Glutamatergic neuron (in vitro differentiated cells): ENCODE data around the gene CDK5RAP2. TPM values are rescaled to one million over a fixed set of nuclear protein-coding genes. Genes with fewer than 3 reads are reported as not detected.

ENCODE experiments used
- DNase-seq: peaks from one replicate; pipeline ENCODE4 v3.0.0; 2022
- H3K27ac Mint-ChIP-seq: one replicate; pipeline ENCODE4 v1.8.0; 2020; ENCODE audit warnings: mild to moderate bottlenecking, mixed read lengths, inconsistent platforms; ENCODE audit not compliant: unreplicated experiment
- H3K27me3 Mint-ChIP-seq: one replicate; pipeline ENCODE4 v1.8.0; 2020; ENCODE audit warnings: mild to moderate bottlenecking, moderate library complexity, mixed read lengths, inconsistent platforms; ENCODE audit not compliant: unreplicated experiment
- H3K36me3 Mint-ChIP-seq: one replicate; pipeline ENCODE4 v1.8.0; 2020; ENCODE audit warnings: mild to moderate bottlenecking, mixed read lengths, inconsistent platforms; ENCODE audit not compliant: unreplicated experiment
- H3K4me1 Mint-ChIP-seq: one replicate; pipeline ENCODE4 v1.8.0; 2020; ENCODE audit warnings: mild to moderate bottlenecking, low read depth, mixed read lengths, inconsistent platforms; ENCODE audit not compliant: unreplicated experiment
- H3K4me3 Mint-ChIP-seq: one replicate; pipeline ENCODE4 v1.8.0; 2020; ENCODE audit warnings: mild to moderate bottlenecking, mixed read lengths, inconsistent platforms; ENCODE audit not compliant: unreplicated experiment
- H3K9me3 Mint-ChIP-seq: one replicate; pipeline ENCODE4 v1.8.0; 2020; ENCODE audit warnings: mild to moderate bottlenecking, moderate library complexity, mixed read lengths, inconsistent platforms; ENCODE audit not compliant: unreplicated experiment
- total RNA-seq: library from RNA; stranded (reverse); fragmentation: NEBNext Ultra II Directional; extraction: Animal tissue kit (Norgen Biotek cat#: 25700); gene quantifications from one replicate; pipeline ENCODE4 v1.2.1, GENCODE V29; 2021; ENCODE audit not compliant: unreplicated experiment
- TF ChIP-seq, protein P1 (sequence below): fragments of 200-600 bp; sonication (generic); IDR thresholded peaks from one replicate; pipeline ENCODE4 v1.5.0; 2021; ENCODE audit not compliant: partially characterized antibody, unreplicated experiment

The CDK5RAP2 gene
- total RNA-seq, 1 donor from 2014 or later = 53.2 TPM

DNA sequence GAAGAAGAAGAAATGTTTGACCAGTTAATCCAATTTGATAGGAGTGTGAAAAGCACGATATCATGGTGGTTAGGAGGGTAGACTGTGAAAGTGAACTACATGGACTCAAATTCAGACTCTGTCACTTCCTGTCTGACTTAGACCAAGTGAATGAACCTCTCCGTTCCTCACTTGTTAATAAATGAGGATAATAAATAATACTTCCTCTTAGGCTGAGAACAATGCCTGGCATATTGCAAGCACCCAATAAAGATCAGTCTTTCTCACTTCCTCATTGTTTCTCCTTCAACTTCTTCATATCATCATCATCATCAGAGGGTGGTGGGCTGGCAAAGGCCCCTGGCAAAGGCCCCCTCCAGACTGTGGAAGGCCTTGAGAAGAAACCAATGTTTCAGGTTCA lies 148.7 kb downstream of the CDK5RAP2 start:
- Mint-ChIP-seq H3K27me3 (no peaks in the 10 kb centered on the region), H3K27ac (no peak overlapping the region)

GRCh38 chr9:120424248-120424647 lies 155.7 kb downstream of the CDK5RAP2 start:
- DNase-seq = no peak
- Mint-ChIP-seq H3K4me3 (no peak overlapping the region), H3K27me3 (no peaks in the 10 kb centered on the region), H3K9me3 (no peaks in the 10 kb centered on the region), H3K36me3 (no peaks in the 10 kb centered on the region), H3K4me1 (no peaks in the 10 kb centered on the region), H3K27ac (no peak overlapping the region)
- TF ChIP-seq, protein P1, sequence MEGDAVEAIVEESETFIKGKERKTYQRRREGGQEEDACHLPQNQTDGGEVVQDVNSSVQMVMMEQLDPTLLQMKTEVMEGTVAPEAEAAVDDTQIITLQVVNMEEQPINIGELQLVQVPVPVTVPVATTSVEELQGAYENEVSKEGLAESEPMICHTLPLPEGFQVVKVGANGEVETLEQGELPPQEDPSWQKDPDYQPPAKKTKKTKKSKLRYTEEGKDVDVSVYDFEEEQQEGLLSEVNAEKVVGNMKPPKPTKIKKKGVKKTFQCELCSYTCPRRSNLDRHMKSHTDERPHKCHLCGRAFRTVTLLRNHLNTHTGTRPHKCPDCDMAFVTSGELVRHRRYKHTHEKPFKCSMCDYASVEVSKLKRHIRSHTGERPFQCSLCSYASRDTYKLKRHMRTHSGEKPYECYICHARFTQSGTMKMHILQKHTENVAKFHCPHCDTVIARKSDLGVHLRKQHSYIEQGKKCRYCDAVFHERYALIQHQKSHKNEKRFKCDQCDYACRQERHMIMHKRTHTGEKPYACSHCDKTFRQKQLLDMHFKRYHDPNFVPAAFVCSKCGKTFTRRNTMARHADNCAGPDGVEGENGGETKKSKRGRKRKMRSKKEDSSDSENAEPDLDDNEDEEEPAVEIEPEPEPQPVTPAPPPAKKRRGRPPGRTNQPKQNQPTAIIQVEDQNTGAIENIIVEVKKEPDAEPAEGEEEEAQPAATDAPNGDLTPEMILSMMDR = no peak

More for the DNA sequence above, 148.7 kb downstream of the CDK5RAP2 start:
- Mint-ChIP-seq H3K4me1 (peaks cover 5% of the 10 kb centered on the region), H3K4me3 (no peak overlapping the region), H3K36me3 (no peaks in the 10 kb centered on the region), H3K9me3 (no peaks in the 10 kb centered on the region)
- DNase-seq = no peak
- TF ChIP-seq, protein P1 = no peak

DNA sequence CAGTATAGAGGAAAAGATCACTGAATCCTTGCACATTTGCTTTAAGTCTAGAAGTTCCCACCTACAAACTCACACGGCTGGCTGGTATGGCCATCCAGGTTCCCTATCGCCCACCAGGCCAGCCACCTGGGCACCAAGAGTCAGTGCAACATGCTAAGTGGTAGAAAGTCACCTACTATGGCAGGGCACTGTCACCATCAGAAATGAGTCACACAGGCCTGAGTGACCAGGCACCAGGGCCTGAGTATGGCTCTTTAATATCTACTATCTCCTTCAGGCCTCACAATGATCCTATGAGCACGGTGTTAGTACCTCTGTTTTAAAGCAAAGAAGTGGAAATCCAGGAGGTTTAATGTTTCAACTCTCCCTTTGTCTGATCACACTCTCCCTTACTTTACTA lies 156.2 kb downstream of the CDK5RAP2 start:
- H3K27ac Mint-ChIP-seq = no peak overlapping the region
- no peak for DNase-seq
- no peaks in the 10 kb centered on the region for H3K27me3 Mint-ChIP-seq
- H3K36me3 Mint-ChIP-seq = no peaks in the 10 kb centered on the region
- no peaks in the 10 kb centered on the region for H3K9me3 Mint-ChIP-seq
- TF ChIP-seq, protein P1 = no peak
- no peak overlapping the region for H3K4me3 Mint-ChIP-seq
- no peaks in the 10 kb centered on the region for H3K4me1 Mint-ChIP-seq

DNA sequence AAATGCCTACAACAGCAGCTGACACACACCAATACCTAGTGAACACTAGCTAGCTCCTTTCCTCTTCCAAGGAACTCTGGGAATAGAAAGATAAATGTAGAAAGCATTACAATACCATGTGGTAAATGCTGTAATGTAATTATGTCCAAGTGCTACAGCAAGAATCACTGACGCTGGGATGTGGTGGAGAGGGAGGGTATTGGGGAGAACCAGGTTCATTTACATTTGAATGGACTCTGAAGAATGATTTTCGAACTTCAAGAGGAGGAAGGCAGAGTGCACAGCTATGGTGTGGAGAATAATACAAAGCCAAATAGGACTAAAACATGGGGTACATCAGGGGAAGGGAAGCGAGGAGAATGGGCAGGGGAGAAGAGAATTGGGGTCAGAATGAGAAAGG lies 158.0 kb downstream of the CDK5RAP2 start:
- no peaks in the 10 kb centered on the region for H3K36me3 Mint-ChIP-seq
- no peaks in the 10 kb centered on the region for H3K27me3 Mint-ChIP-seq
- H3K9me3 Mint-ChIP-seq = no peaks in the 10 kb centered on the region
- TF ChIP-seq, protein P1 = no peak
- H3K4me3 Mint-ChIP-seq = no peak overlapping the region
- H3K4me1 Mint-ChIP-seq = no peaks in the 10 kb centered on the region
- H3K27ac Mint-ChIP-seq = no peak overlapping the region
- DNase-seq = no peak

GRCh38 chr9:120418315-120418714 lies 161.7 kb downstream of the CDK5RAP2 start:
- H3K36me3 Mint-ChIP-seq = no peaks in the 10 kb centered on the region

More at GRCh38 chr9:120418315-120418714, 161.7 kb downstream of the CDK5RAP2 start:
- TF ChIP-seq, protein P1 = no peak
- H3K9me3 Mint-ChIP-seq = no peaks in the 10 kb centered on the region
- H3K27ac Mint-ChIP-seq = no peak overlapping the region
- no peak overlapping the region for H3K4me3 Mint-ChIP-seq
- peaks cover 2% of the 10 kb centered on the region for H3K4me1 Mint-ChIP-seq
- DNase-seq = no peak
- no peaks in the 10 kb centered on the region for H3K27me3 Mint-ChIP-seq
